ENCODE measurements around the gene FILIP1L.

DNA sequence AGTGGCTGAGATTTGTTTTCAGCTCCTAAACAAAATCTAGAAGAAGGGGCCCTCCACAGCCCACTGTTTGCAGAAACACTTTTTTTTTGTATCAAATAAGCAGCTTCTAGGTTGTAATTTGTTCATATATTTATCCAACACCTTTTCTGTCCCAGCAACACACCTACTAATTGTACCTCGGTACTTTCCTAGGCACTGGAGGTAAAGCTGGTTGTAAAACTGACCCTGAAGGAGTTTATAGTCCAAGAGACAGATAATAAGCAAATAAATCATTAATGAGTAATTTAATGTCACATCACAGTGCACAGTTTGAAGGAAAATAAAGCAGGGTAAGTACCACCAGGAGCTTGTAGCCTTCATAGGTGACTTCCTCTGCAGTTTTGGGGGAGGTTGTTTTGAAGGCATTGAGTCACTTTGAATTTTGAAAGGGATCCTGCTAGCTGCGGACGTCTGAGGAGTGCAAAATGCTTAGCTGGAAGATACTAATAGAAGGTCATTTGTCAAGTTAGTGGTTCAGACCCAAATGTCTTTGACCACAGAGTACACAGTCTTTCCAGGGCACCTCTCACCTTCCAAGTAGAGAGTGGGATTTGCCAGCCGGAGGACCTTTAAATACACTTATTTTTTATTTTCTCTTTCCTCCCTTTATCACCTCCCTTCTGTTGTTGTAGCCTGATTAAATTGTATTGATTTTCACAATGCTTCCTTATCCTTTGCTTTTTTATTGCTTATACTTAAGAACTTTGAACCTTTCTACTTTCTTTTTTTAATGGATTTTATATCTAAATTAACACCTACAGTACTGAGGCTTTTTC, 242.9 kb downstream of the FILIP1L start:
- no peak for TF ChIP-seq POLR2A (IDR thresholded peaks at IDR 0.05)
- TF ChIP-seq, protein P1, sequence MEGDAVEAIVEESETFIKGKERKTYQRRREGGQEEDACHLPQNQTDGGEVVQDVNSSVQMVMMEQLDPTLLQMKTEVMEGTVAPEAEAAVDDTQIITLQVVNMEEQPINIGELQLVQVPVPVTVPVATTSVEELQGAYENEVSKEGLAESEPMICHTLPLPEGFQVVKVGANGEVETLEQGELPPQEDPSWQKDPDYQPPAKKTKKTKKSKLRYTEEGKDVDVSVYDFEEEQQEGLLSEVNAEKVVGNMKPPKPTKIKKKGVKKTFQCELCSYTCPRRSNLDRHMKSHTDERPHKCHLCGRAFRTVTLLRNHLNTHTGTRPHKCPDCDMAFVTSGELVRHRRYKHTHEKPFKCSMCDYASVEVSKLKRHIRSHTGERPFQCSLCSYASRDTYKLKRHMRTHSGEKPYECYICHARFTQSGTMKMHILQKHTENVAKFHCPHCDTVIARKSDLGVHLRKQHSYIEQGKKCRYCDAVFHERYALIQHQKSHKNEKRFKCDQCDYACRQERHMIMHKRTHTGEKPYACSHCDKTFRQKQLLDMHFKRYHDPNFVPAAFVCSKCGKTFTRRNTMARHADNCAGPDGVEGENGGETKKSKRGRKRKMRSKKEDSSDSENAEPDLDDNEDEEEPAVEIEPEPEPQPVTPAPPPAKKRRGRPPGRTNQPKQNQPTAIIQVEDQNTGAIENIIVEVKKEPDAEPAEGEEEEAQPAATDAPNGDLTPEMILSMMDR (IDR thresholded peaks at IDR 0.05 in 4 of 5, conservative IDR thresholded peaks at IDR 0.05 in 1 of 5): no peak
